ENCODE data around the gene DCD.
"Not testable (repeated sequence)": the region's sequence is repeated elsewhere in the genome, so short reads cannot be mapped to it uniquely, and the experiment has no call there.

Gene DCD

DNA sequence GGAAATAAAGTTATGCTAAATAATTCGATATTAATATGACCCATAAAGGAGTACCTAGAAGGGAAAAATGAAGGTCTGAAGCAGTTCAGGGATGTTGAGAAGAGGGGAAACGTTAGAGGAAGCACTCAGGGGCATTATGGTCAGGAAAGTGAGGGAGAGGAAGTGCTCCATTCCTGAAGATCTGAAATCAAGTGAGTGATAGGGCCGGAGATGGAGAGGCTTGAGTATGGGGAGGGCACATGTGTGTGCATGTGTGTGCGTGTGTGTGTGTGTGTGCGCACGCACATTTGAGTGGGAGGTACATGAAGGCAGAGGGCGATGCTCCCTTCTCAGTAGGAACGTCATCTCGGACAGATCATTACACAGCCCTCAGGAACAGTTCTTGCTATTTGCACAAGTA lies 4.9 kb upstream of the DCD start:
- no peak for DNase-seq (ENCODE audit: low read depth)

DNA sequence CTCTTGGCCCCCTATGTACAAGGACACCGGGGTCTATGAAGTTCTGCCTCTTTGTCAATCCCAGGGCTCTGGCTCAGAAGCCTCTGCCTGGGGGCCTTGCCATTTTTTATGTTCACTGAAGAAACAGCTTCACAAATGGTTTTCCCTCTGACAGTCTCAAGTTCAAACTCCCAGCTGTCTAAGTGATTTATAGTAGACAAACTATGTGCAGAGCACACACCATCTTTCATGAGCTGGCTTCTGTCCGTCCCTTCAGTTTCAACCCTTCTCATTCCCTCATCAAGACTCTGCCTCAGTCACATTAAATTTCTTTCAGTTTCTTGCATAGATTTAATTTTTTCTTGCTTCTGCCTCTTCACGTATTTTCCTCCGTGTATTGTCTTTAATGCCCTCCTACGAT lies 2.7 kb upstream of the DCD start:
- no peak for DNase-seq (ENCODE audit: low read depth)

DNA sequence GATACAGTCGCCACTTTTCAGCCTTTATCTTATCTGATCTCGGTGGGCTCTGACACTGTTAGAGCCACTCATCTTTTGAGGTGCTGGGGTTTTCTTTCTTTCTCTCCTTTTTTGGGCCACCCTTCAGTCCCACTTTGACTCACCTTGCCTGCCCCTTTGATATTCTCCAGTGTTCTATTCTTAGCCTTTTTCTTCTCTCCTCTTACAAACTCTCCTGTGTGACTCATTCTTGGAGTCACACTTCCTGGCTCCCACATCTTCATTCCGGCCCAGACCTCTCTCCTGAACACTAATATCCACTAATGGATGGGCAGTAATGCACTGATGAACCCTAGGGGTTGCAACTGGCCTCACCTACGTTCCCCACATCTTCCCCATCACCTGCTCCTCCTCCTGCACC lies 2.2 kb upstream of the DCD start:
- no peak for DNase-seq (ENCODE audit: low read depth)

DNA sequence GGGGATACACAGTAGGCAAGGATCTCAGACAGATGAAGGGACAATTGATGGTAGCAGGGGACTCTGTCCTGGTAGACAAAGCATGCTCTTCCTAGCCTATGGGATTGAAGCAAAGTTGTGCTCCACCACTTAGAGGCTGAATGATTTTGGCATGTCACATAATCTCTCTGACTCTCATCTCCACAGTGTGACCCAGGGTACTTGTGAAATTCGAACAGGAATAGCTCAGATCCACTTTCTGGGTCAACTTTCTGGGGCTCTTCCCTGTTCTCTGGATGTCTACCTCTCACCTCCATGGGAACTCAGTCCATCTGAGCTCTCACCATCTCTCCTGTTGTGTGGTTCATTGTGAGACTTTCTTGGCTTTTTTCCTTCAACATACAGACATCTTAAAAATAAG lies 1.7 kb upstream of the DCD start:
- DNase-seq (ENCODE audit: low read depth): no peak

DNA sequence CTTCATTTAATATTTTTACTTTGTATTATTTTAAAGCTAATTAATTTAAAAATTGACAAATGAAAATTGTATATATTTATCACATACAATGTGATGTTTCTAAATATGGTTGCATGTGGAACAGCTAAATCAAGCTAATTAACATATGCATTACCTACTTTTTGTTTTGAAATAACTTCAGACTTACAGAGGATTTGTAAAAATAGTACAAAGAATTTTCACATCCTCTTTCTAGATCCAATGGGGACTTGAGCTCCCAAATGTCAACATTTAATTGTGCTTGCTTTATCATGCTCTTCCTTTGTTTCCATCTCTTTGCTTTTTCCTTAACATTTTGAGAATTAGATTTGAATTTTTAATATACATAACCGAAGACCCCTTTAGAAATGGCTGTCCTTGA lies 6.6 kb downstream of the DCD start:
- DNase-seq (ENCODE audit: low read depth): no peak

DNA sequence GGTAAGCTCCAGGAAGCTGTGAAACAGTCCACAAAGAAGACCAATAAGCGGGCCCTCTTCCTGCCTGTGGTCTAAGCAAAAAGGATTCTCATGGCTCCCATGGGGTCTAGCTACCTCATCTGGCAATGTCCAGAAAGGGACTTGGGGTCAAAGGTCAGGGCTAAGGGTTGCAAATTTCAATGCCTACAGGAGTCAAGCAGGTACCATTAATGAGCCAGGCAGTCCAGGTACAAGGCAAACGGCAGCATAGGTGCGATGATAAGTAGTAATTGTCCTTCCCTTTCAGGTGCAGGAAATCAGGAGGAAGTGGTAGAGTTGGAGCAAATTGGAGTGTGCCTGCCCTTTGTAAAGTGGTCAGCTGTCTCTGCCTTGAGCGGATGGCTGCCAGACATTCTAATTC lies 7.1 kb downstream of the DCD start:
- DNase-seq (ENCODE audit: low read depth): no peak

DNA sequence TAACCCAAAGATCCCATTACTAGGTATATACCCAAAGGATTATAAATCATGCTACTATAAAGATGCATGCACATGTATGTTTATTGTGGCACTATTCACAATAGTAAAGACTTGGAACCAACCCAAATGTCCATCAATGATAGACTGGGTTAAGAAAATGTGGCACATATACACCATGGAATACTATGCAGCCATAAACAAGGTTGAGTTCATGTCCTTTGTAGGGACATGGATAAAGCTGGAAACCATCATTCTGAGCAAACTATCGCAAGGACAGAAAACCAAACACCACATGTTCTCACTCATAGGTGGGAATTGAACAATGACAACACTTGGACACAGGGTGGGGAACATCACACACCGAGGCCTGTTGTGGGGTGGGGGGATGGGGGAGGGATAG lies 9.1 kb downstream of the DCD start:
- DNase-seq (ENCODE audit: low read depth): not testable (repeated sequence)

DNA sequence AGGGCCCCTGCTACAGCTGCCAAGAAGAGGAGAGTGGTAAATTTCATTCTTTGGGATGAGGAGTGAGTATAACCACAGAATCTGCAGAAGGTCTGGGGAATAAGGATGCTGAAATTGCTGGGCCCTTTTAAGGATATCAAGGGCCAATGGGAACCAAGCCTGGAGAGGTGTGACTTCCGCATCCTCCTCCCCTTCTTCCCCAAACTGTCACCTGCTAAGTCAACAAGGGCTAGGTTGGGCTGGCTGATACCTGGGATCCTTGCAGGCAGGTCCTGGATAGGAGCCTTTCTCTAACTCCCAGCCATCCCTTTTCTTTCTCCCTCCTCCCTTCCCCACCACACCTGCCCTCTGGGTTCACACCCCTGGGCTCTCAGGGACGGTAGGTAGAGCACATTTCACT lies 13.4 kb downstream of the DCD start, which contains the start of gene LACRT:
Gene LACRT (minus strand): TSS at position 101 of the 400 bp plus-strand sequence. CDS start 54 bp downstream, at position 47.
- DNase-seq (ENCODE audit: low read depth): no peak

DNA sequence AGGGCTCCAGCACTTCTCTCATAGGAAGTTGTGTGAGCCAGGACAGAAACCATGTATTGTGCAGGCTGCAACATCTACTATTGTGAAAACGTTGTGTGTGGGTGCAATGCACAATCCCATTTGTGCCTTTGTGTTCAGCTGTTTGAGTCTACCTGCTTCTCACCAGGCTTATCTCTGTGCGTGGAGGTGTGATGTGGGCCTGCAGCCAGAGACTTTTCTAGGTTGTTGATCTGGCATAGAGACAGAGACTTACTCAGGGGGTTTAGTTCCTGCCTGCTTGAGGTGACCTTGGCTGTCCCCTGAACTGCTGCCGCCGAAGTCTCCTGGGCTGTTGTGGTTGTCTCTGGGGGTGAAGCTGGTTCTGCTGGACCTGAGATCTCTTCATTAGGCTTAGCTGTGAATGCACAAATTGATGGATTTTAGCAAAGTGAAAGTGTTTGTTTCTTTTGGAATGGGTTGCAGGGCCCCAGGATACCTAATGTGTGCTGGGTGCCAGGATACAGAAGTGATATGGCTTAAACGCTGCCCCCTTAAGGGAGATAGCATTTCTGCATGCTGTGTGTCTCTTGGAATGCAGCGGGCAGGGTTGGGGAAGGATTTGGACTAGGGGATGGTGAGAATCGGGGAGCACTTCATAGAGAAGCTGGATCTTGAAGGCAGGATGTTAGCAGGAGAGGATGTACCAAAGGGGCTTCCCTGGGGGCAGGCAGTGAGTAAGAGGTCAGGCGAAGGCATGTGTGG lies 16.0 kb downstream of the DCD start:
- DNase-seq (ENCODE audit: low read depth): no peak

DNA sequence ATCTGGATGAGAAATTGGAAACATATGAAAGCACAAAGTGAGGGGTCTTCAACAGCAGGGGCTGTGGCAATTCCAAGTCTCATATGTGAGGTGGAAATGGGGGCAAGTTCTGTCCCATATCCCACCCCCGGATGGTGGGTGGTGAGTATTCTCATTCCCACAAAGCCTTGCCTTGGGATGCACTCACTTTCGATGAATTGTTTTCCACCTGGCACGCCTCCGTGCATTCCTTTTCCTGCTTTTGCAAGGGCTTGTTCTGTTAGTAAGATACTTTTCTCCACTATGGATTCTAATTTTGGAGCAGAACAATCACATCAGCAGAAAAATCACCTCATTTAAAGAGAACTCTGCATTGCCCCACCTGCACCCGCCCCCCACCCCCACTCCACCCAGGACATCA lies 16.6 kb downstream of the DCD start:
- DNase-seq (ENCODE audit: low read depth): no peak

DNA sequence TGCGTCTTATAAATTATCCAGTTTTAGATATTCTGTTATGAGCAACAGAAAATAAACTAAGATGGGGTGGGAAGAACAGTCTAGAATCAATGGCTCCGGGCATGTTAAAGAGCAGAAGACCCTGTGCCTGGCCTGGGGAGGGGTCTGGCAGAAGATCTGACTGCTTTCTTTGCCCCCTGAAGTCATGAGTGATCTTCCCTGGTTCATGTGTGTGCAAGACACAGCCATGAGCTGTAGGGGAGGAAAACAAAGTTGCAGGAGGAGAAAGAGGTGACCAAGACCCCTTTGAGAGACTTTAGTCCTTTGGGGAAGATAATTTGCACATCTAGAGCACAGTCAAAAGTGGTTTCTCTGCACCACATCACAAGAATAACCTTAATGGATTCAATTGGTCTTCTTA lies 18.2 kb downstream of the DCD start:
- no peak for DNase-seq (ENCODE audit: low read depth)

DNA sequence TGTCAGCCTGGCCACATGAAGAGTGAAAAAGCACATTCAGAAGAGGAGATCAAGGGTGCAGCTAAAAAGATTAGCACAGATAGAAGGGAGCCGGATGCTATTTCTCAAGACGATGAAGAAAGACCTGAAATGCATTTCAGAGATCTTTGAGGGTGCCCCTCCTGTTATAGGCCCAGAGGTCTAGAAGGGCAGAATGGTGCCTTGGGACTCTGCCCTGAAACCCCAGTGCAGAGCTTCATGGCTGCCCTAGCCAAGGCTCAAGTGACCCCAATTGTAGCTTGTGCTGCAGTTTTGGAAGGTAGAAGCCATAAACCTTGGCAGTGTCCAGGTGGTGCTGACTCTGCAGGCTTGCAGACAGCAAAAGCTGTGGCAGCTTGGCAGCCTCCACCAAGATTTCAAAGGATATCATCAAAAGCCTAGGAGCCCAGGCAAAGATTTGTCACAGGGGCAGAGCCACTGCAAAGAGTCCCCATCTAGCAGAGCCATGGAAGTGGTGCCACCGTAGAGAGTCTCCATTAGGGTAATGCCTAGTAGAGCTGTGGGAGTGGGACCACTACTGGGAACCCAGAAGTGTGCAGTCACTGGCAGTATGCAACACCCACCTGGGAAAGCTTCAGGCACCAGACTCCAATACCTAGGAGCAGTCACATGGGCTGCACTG lies 19.8 kb downstream of the DCD start:
- no peak for DNase-seq (ENCODE audit: low read depth)

DNA sequence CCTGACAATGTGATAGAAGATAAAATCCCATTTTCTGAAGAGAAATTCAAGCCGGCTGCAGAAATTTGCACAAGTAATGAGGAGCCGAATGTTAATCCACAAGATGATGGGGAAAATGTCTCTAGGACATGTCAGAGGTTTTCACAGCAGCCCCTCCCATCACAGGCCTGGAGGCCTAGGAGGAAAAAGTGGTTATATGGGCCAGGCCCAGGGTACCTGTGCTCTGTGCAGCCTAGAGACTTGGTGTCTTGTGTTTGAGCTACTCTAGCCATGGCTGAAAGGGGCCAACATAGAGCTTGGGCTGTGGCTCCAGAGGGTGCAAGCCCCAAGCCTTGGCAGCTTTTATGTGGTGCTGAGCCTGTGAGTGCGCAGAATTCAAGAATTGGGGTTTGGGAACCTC lies 20.9 kb downstream of the DCD start:
- DNase-seq (ENCODE audit: low read depth): no peak

DNA sequence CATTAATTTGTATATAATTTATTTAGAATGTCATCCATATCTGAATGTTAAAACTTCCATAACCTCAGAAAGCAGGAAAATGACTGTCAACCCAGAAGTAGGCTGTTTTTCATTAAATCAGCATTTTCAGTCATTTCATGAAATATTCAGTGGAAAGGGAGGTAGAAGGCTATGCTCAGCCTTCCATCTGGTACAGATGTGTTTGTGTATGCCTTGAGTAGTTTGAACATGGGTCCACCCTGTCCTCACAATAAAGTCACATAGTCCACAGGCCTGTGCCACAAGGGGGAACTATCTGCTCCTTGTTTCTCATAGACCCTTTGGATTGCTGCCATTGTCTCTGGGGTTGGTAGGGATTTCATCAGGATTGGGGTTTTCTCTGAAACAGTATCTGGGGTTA lies 22.6 kb downstream of the DCD start:
- DNase-seq (ENCODE audit: low read depth): no peak

DNA sequence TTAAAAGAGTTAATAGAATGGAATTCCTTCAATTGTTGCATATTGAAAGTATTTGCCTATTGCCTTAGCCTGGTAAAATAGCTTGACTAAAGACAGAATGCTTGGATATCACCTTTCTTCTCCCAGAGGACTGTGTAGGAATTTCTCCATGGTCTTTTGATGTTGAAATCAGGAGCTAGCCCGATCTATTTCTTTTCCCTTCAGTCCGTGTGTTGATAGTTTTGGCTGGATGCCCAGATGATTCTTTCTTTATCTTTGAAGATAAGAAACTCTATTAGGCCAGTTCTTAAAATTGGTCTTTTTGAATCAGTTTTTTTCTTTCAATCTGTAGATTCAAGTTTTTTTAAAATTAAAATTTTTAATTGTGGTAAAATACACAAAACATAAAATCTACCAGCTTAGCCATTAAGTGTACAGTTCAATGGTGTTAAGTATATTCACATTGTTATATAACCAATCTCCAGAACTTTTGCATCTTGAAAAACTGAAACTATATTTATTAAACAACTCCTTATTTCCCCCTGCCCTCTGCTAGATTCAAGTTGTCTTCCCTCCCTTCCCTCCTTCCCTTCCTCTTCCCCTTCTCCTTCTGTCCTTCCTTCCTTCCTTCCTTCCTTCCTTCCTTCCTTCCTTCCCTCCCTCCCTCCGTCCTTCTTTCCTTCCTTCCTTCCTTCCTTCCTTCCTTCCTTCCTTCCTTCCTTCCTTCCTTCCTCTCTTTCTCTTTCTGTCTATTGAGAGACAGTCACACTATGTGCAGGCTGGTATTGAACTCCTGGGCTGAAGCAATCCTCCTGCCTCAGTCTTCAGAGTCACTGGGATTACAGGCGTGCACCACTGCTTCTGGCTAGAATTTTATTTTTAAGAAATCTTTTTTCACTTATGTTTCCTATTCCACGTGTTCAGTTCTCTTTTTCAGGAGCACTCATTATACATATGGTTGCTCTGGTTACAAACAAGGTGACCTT lies 23.6 kb downstream of the DCD start:
- DNase-seq (ENCODE audit: low read depth): no peak

DNA sequence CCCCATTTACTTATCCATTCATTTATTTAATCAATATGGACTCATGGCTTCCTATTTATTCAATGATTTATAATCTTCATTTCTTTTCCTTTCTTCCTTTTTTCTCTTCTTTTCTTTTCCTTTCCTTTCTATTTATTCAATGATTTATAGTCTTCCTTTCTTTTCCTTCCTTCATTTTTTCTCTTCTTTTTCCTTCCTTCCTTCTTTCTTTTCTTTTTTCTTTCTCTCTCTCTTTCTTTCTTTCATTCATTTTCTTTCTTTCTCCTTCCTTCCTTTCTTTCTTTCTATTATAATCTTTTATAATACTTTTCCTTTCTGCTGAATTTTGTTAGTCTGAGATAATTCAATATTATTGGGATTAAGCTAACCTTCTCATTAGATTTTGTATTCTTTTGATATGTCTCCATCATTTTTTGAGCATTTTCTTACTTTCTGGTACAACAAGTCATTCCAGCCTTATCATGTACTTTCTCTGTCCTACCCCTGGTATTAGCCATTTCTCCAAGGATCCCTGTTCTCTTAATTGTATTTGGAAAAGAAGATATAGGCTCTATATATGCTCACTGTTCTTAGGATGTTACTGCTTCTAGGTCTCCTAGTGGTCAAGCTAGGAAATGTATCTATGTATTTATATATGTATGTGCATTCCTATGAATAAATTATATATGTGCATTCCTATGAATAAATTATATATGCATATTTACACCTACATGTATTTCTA lies 25.5 kb downstream of the DCD start:
- no peak for DNase-seq (ENCODE audit: low read depth)

DNA sequence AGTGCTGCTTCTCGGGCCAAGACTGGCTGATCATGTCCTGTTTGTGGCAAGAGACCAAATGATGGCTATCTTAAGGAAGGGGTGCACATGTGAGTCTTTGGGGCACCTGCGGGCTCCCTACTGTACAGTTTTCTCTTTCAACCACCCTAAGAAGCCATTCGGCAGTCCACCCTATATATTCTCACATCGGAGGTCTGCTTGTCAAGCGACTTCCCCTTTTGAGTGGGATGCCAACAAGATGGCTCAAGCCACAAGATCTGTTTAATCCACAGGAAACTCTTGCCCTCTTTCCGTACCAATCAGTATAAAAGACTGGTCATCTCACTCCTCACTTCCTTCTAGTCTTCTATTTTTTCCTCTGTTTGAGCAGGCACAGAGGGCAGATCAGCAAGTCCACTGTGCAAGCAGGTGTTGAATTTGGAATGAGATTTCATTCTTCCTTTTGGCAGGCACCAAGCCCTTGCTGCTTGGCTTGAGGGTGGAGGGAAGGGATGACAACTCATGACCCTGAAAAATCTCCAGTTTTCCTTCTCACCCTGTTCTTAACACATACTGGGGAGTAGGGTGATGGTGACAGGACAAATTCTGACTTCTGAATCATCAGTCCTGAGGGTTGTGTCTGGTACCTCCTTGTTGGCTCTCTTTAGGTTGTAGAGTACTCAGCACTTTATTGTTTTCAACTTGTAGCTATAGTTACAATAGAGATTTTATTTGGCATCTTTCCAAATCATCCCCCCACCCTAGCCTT lies 31.1 kb downstream of the DCD start:
- no peak for DNase-seq (ENCODE audit: low read depth)

DNA sequence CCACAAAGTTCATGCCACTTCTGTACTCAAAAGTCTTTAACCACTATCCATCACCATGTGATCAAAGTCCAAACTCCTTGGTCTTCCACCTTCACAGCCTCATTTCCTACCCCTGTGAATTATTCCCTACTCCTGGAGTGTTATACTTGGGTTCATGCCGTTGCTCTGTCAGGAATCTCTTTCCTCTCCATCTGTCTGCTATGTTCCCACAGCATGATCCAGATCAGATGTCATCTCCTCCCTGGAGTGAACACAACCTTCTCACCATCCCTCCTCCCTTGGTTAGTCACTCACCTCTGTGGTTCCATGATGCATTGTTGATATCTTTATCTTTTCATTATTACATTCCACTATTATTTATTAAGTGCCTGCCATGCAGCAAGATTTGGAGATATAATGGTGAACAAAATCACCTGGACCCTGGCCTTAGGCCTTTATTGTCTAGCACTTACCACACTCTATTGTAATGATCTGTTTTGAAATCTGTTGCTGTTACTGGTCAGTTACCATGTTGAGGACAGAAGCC lies 35.9 kb downstream of the DCD start:
- DNase-seq (ENCODE audit: low read depth): no peak

DNA sequence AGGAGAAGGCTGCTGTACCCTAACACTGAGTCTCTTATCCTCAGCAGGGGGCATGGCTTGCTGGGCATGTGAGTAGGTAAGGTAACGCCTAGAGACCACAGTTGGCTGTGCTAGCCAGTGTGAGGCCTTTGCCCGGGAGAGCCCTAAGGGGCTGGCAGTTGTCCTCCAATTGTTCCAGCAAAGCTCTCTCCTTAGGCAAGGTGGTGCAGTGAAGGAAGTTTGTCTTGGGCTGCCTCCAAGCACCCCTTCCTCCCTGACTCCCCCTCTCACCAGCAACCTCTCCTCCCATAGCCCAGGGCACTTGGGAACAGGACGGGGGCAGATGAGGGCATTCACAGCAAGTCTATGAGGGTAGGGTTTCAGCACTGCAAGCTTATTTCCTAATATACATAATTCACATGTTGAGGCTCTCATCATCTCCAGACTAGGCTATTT lies 36.4 kb downstream of the DCD start:
- DNase-seq (ENCODE audit: low read depth): no peak

DNA sequence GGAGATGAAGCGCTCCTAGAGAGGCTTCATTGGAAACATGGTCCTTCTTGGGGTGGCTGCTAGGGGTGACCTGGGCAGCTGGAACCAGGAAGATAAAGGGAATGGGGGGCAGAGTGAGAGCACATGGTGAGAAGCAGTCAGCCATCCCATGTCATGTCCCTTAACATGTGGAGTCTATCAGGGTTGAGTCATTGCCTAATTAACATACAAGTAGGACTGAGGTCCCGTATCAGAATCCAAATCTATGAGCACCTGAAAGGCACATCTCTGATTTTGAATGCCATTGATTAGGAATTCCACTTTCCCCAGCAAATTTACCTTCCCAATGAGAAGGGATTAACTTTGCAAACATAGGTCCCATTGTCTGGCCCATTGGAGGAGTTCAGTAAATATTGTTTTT lies 39.4 kb downstream of the DCD start:
- no peak for DNase-seq (ENCODE audit: low read depth)

DNA sequence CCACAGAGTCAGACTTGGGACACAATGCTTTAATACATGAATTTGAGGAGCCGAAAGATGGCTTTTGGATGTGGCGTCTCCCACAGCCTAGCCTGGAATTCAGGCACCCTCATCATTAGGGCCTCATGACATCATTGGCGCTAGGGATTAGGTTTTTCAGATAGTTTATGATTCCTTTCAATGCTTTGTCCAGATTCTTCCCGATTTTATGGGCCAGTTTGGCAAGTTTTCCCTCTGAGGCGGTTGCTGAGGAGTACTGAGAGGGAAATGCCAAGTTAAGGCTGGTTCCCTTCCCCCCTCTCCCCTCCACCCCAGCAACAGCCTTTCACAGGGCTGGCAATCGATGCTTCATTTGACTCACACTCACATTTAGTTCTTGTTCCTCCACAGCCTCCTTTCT lies 40.0 kb downstream of the DCD start:
- no peak for DNase-seq (ENCODE audit: low read depth)

All from activated T-cell treated with anti-CD3 and anti-CD28 coated beads for 48 hours (primary cell).